HepG2 (cell line): ENCODE data around the gene PRCD. TPM values are rescaled to one million over a fixed set of nuclear protein-coding genes. Genes with fewer than 3 reads are reported as not detected.

ENCODE experiments used
- ATF7 ChIP-seq, 2 experiments: fragments of 450-650 bp in 1 of 2; sonication (generic) in 1 of 2; formaldehyde crosslinking in 1 of 2; IDR thresholded peaks; 2 replicates each; pipeline versions ENCODE4 v1.4.0 to v1.6.1; 2016 to 2020; ENCODE audit warnings: antibody characterized with exemption in 1 of 2, mild to moderate bottlenecking in 1 of 2, missing genetic modification reagents in 1 of 2
- BORCS8-MEF2B ChIP-seq: sonication (generic); formaldehyde crosslinking; IDR thresholded peaks from 2 replicates; pipeline ENCODE4 v1.8.0; 2022; ENCODE audit warnings: mild to moderate bottlenecking, missing genetic modification reagents
- CCDC6 ChIP-seq: sonication (generic); formaldehyde crosslinking; IDR thresholded peaks from 2 replicates; pipeline ENCODE4 v1.8.1; 2022; ENCODE audit warnings: mild to moderate bottlenecking, missing genetic modification reagents, moderate library complexity
- CEBPZ ChIP-seq: IDR thresholded peaks from 2 replicates; pipeline ENCODE4 v1.6.1; 2012; ENCODE audit warnings: low read length, improper control_type of control experiment
- GMEB2 ChIP-seq: IDR thresholded peaks from 2 replicates; pipeline ENCODE4 v1.6.1; 2016; ENCODE audit warnings: missing biosample characterization, missing genetic modification reagents, low read depth
- KLF16 ChIP-seq, 2 experiments: sonication (generic) in 1 of 2; formaldehyde crosslinking in 1 of 2; IDR thresholded peaks; 2 replicates each; pipeline versions ENCODE4 v1.6.1 to v1.8.0; 2016 to 2023; ENCODE audit warnings: missing genetic modification reagents in 2 of 2, missing compliant biosample characterization in 1 of 2
- MAZ ChIP-seq, 2 experiments: sonication (generic) in 1 of 2; formaldehyde crosslinking in 1 of 2; IDR thresholded peaks; 2 replicates each; pipeline versions ENCODE4 v1.5.0 to v1.6.1; 2012 to 2020; ENCODE audit warnings: low read depth in 2 of 2, mild to moderate bottlenecking in 2 of 2, borderline replicate concordance in 1 of 2, improper control_type of control experiment in 1 of 2, low read length in 1 of 2, missing genetic modification reagents in 1 of 2, moderate library complexity in 1 of 2
- NFE2L2 ChIP-seq: fragments of 150-350 bp; IDR thresholded peaks from 2 replicates; pipeline ENCODE4 v1.6.1; 2014; ENCODE audit warnings: low read length
- NFYC ChIP-seq: IDR thresholded peaks from 2 replicates; pipeline ENCODE4 v1.6.1; 2016; ENCODE audit warnings: missing genetic modification reagents, missing compliant biosample characterization
- PRMT3 ChIP-seq: sonication (generic); formaldehyde crosslinking; IDR thresholded peaks from 2 replicates; pipeline ENCODE4 v1.8.1; 2022; ENCODE audit warnings: low read depth, mild to moderate bottlenecking, moderate library complexity, missing genetic modification reagents, borderline replicate concordance
- RARG ChIP-seq: sonication (generic); formaldehyde crosslinking; IDR thresholded peaks from 2 replicates; pipeline ENCODE4 v1.4.0; 2020; ENCODE audit warnings: low read depth, mild to moderate bottlenecking, missing genetic modification reagents
- ZBTB2 ChIP-seq: sonication (generic); formaldehyde crosslinking; IDR thresholded peaks from 2 replicates; pipeline ENCODE4 v1.8.0; 2022; ENCODE audit warnings: low read depth, missing genetic modification reagents
- ZMAT3 ChIP-seq: sonication (generic); formaldehyde crosslinking; conservative IDR thresholded peaks from 2 replicates; pipeline ENCODE4 v1.7.0; 2021; ENCODE audit warnings: missing genetic modification reagents
- ZNF24 ChIP-seq: fragments of 450-650 bp; IDR thresholded peaks from 2 replicates; pipeline ENCODE4 v1.6.1; 2017; ENCODE audit warnings: antibody characterized with exemption, mild to moderate bottlenecking
- ZNF253 ChIP-seq: sonication (generic); formaldehyde crosslinking; IDR thresholded peaks from 2 replicates; pipeline ENCODE4 v1.8.0; 2022; ENCODE audit warnings: mild to moderate bottlenecking, missing genetic modification reagents, borderline replicate concordance
- ZNF256 ChIP-seq: sonication (generic); formaldehyde crosslinking; conservative IDR thresholded peaks from 2 replicates; pipeline ENCODE4 v1.4.0; 2020; ENCODE audit warnings: missing genetic modification reagents
- ZNF652 ChIP-seq: IDR thresholded peaks from 2 replicates; pipeline ENCODE4 v1.6.1; 2016; ENCODE audit warnings: low read depth, borderline replicate concordance
- ZNF761 ChIP-seq: sonication (generic); formaldehyde crosslinking; conservative IDR thresholded peaks from 2 replicates; pipeline ENCODE4 v1.4.0; 2020; ENCODE audit warnings: mild to moderate bottlenecking, missing genetic modification reagents
- ZNF788 ChIP-seq: sonication (generic); formaldehyde crosslinking; IDR thresholded peaks from 2 replicates; pipeline ENCODE4 v1.5.0; 2020; ENCODE audit warnings: mild to moderate bottlenecking, missing genetic modification reagents, borderline replicate concordance
- ZNF850 ChIP-seq: sonication (generic); formaldehyde crosslinking; conservative IDR thresholded peaks from 2 replicates; pipeline ENCODE4 v1.9.0; 2021; ENCODE audit warnings: mild to moderate bottlenecking, missing genetic modification reagents
- polyA plus RNA-seq, 8 experiments: library from polyadenylated mRNA; depleted of rRNA in 3 of 8; stranded (reverse) in 7 of 8; unstranded in 1 of 8; fragments of >200 nt; fragmentation: Illumina TruSeq in 4 of 8; extraction: Trizol in 4 of 8; gene quantifications; 2 replicates each; pipeline versions ENCODE4 v1.2.1 to v1.2.3, GENCODE V29; 2011 to 2016; ENCODE audit warnings: low read depth in 4 of 8, missing spikeins in 1 of 8, mixed read lengths in 1 of 8; ENCODE audit not compliant: insufficient read depth in 1 of 8
- total RNA-seq, 5 experiments: library from RNA; depleted of rRNA; stranded (reverse); fragments of >200 nt; fragmentation: Illumina TruSeq; extraction: Trizol; gene quantifications; 2 replicates each; pipeline ENCODE4 v1.2.3, GENCODE V29; 2016; ENCODE audit warnings: low read depth in 1 of 5

Gene PRCD
- total and polyA plus RNA-seq, 2 of the 13 experiments (the other 11 are each of a cell fraction or from before 2014, with no cell fraction given), result 0.51 TPM; not detected in 1

GRCh38 chr17:76499267-76499667 lies 40.6 kb upstream of the PRCD start (continued):
- TF ChIP-seq CEBPZ, result no peak
- no peak for TF ChIP-seq GMEB2 (CRISPR knock-in tag)
- TF ChIP-seq ZNF24, result peak; percentile 49; the same call in 1 of the 2 replicates
- no peak for TF ChIP-seq ZNF253
- peak; percentile 28; the same call in 1 of the 2 replicates for TF ChIP-seq NFYC (CRISPR knock-in tag)
- TF ChIP-seq NFE2L2, result peak; percentile 5; the same call in 1 of the 2 replicates
- no peak for TF ChIP-seq PRMT3 (CRISPR knock-in tag)
- TF ChIP-seq ZNF788, result peak; percentile 85; the same call in 1 of the 2 replicates
- TF ChIP-seq ZBTB2, result no peak
- TF ChIP-seq KLF16 (CRISPR knock-in tag; IDR thresholded peaks at IDR 0.05), result peak in 1 of 2 experiments; percentile 89; a peak in 2 of 4 replicates
- peak; percentile 71 for TF ChIP-seq ZNF652
- peak; percentile 89 for TF ChIP-seq MAZ (IDR thresholded peaks at IDR 0.05; ENCODE audit: borderline replicate concordance, low read depth, low read length)
- peak; percentile 87 for TF ChIP-seq MAZ (CRISPR knock-in tag; IDR thresholded peaks at IDR 0.05; ENCODE audit: low read depth)
- TF ChIP-seq ZNF850, result no peak
- no peak for TF ChIP-seq ZNF256 (CRISPR knock-in tag)
- TF ChIP-seq RARG, result no peak
- TF ChIP-seq CCDC6, result peak; percentile 60; the same call in 1 of the 2 replicates
- TF ChIP-seq ZNF761 (CRISPR knock-in tag), result no peak
- TF ChIP-seq BORCS8-MEF2B (CRISPR knock-in tag), result peak; percentile 67; the same call in 1 of the 2 replicates
- TF ChIP-seq ZMAT3 (CRISPR knock-in tag), result peak; percentile 85
- TF ChIP-seq ATF7 (IDR thresholded peaks at IDR 0.05), result no peak
- TF ChIP-seq ATF7 (CRISPR knock-in tag; IDR thresholded peaks at IDR 0.05), result peak; percentile 79; the same call in 1 of the 2 replicates
